Smooth muscle cell of bladder (primary cell): ENCODE data around the gene VCY1B. TPM values are rescaled to one million over a fixed set of nuclear protein-coding genes. Genes with fewer than 3 reads are reported as not detected.

Experiments used
- total RNA-seq: library from RNA; depleted of rRNA; stranded (reverse); fragments of >200 nt; gene quantifications from 2 replicates; pipeline ENCODE4 v1.2.3, GENCODE V29; 2014

VCY1B gene
- not detected in 2 replicates for total RNA-seq

DNA sequence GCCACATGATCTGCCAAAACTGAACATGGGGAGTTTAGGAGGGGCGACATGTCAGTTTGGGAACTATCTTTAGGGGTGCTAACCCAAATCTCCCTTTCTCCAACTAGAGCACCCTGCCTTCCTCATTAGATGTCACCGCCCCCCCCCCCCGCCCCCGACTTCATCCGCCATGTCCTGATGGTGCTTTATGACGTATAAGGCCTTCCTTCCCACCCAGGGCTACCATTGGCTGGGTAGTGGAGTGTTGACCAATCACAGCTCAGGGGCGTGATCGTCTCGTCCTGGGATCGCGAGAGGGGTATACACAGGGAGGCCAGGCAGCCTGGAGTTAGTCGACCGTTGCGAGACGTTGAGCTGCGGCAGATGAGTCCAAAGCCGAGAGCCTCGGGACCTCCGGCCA lies at the start of gene VCY1B:
VCY1B (plus strand) TSS at position 301 of the 400 bp plus-strand sequence; CDS start at position 364, 63 bp downstream.

Other genes starting within 250 kb of the VCY1B start
- not detected in 2 replicates for gene VCY, start 69.8 kb upstream of the VCY1B start, total RNA-seq